Ascending aorta (tissue), 2 donors: ENCODE results near the gene KCNQ1. TPM values are rescaled to one million over a fixed set of nuclear protein-coding genes. Genes with fewer than 3 reads are reported as not detected.

Experiments used
- DNase-seq, 2 donors: peaks; one replicate each; pipeline ENCODE4 v3.0.0-alpha.2; 2019; ENCODE audit warnings: low spot score in 2 of 2
- H3K27ac ChIP-seq, 2 donors: fragments of 200-600 bp; sonication (generic); one replicate each; pipeline ENCODE4 v1.5.1; 2016 to 2017; ENCODE audit warnings: mild to moderate bottlenecking in 1 of 2
- H3K27me3 ChIP-seq: fragments of 200-600 bp; sonication (generic); one replicate; pipeline ENCODE4 v1.5.1; 2017
- H3K36me3 ChIP-seq, 2 donors: fragments of 200-600 bp; sonication (generic); one replicate each; pipeline ENCODE4 v1.5.1; 2016
- H3K4me1 ChIP-seq, 2 donors: fragments of 200-600 bp; sonication (generic); one replicate each; pipeline ENCODE4 v1.5.1; 2016 to 2017; ENCODE audit warnings: mild to moderate bottlenecking in 1 of 2
- H3K4me3 ChIP-seq, 2 donors: fragments of 200-600 bp; sonication (generic); one replicate each; pipeline ENCODE4 v1.5.1; 2016 to 2017; ENCODE audit warnings: mild to moderate bottlenecking in 1 of 2
- H3K9me3 ChIP-seq, 2 donors: fragments of 200-600 bp; sonication (generic); one replicate each; pipeline ENCODE4 v1.5.1; 2016
- CTCF ChIP-seq, 3 experiments: fragments of 200-600 bp in 2 of 3; fragments of 450-650 bp in 1 of 3; sonication (generic) in 2 of 3; IDR thresholded peaks; one replicate each; pipeline ENCODE4 v1.5.1; 2016 to 2019; ENCODE audit warnings: antibody characterized with exemption in 3 of 3, mild to moderate bottlenecking in 1 of 3, moderate library complexity in 1 of 3
- intact Hi-C: fragments of 100-400 bp; cut with DNase I; formaldehyde crosslinking; loops from one replicate; pipeline ENCODE4 v1.15.1; 2023
- total RNA-seq: library from RNA; depleted of rRNA; stranded (reverse); fragments of >200 nt; gene quantifications from one replicate; pipeline ENCODE4 v1.1.0, GENCODE V29; 2016

KCNQ1 gene
- total RNA-seq, 1 donor from 2014 or later, result 2.3 TPM

GRCh38 chr11:2849994-2850770, 405.4 kb downstream of the KCNQ1 start:
- Histone ChIP-seq H3K36me3 (no peaks in the 10 kb centered on the region), H3K27me3 (no peaks in the 10 kb centered on the region), H3K4me3 (no peak overlapping the region), H3K4me1 (no peaks in the 10 kb centered on the region), H3K27ac (no peak overlapping the region), H3K9me3 (no peaks in the 10 kb centered on the region)
- intact Hi-C loops, result no loop called here
- TF ChIP-seq CTCF (IDR thresholded peaks at IDR 0.05), result no peak
- DNase-seq, result no peak

GRCh38 chr11:2853401-2853800, 408.6 kb downstream of the KCNQ1 start:
- Histone ChIP-seq H3K9me3 (no peaks in the 10 kb centered on the region), H3K4me3 (no peak overlapping the region), H3K27ac (no peak overlapping the region), H3K27me3 (no peaks in the 10 kb centered on the region), H3K36me3 (no peaks in the 10 kb centered on the region), H3K4me1 (no peaks in the 10 kb centered on the region)
- intact Hi-C loops, result no loop called here
- no peak for DNase-seq
- TF ChIP-seq CTCF (IDR thresholded peaks at IDR 0.05), result no peak

GRCh38 chr11:2853997-2854560, 409.3 kb downstream of the KCNQ1 start:
- Histone ChIP-seq H3K27ac (no peak overlapping the region), H3K27me3 (no peaks in the 10 kb centered on the region), H3K36me3 (no peaks in the 10 kb centered on the region), H3K9me3 (no peaks in the 10 kb centered on the region), H3K4me1 (no peaks in the 10 kb centered on the region), H3K4me3 (no peak overlapping the region)
- no peak for TF ChIP-seq CTCF (IDR thresholded peaks at IDR 0.05)
- no peak for DNase-seq
- intact Hi-C loops, result no loop called here

- no peak for DNase-seq
- intact Hi-C loops, result no loop called here
- TF ChIP-seq CTCF (IDR thresholded peaks at IDR 0.05), result no peak
Measured at GRCh38 chr11:2855162-2855561, 410.4 kb downstream of the KCNQ1 start.

GRCh38 chr11:2857276-2857675, 412.5 kb downstream of the KCNQ1 start:
- DNase-seq, result no peak
- H3K27ac ChIP-seq, result no peak overlapping the region
- no peaks in the 10 kb centered on the region for H3K36me3 ChIP-seq
- peaks cover 0 to under 1% of the 10 kb centered on the region in 2 donors for H3K4me1 ChIP-seq
- H3K4me3 ChIP-seq, result no peak overlapping the region
- H3K9me3 ChIP-seq, result no peaks in the 10 kb centered on the region
- intact Hi-C loops, result no loop called here
- TF ChIP-seq CTCF (IDR thresholded peaks at IDR 0.05), result no peak
- H3K27me3 ChIP-seq, result peaks cover 7% of the 10 kb centered on the region

More at GRCh38 chr11:2855162-2855561, 410.4 kb downstream of the KCNQ1 start:
- Histone ChIP-seq H3K9me3 (no peaks in the 10 kb centered on the region), H3K4me1 (no peaks in the 10 kb centered on the region), H3K36me3 (no peaks in the 10 kb centered on the region), H3K27me3 (no peaks in the 10 kb centered on the region), H3K4me3 (no peak overlapping the region), H3K27ac (no peak overlapping the region)
